HepG2 (cell line): ENCODE measurements around the gene MYH10. TPM values are rescaled to one million over a fixed set of nuclear protein-coding genes. Genes with fewer than 3 reads are reported as not detected.
A peak's percentile ranks its signal among the peaks of the same experiment; 100 is the strongest.

ENCODE experiments used
- CSRNP2 ChIP-seq: sonication (generic); formaldehyde crosslinking; conservative IDR thresholded peaks from 2 replicates; pipeline ENCODE4 v1.8.0; 2022; ENCODE audit warnings: low read depth, missing genetic modification reagents
- GATAD2A ChIP-seq: IDR thresholded peaks from 2 replicates; pipeline ENCODE4 v1.6.1; 2016
- NFAT5 ChIP-seq: sonication (generic); formaldehyde crosslinking; IDR thresholded peaks from 2 replicates; pipeline ENCODE4 v1.4.0; 2020; ENCODE audit warnings: missing genetic modification reagents
- THYN1 ChIP-seq: sonication (generic); formaldehyde crosslinking; IDR thresholded peaks from 2 replicates; pipeline ENCODE4 v1.8.1; 2023; ENCODE audit warnings: low read depth, mild to moderate bottlenecking, moderate library complexity, missing genetic modification reagents, borderline replicate concordance
- TSC22D2 ChIP-seq: sonication (generic); formaldehyde crosslinking; IDR thresholded peaks from 2 replicates; pipeline ENCODE4 v1.5.1; 2020; ENCODE audit warnings: missing genetic modification reagents, mild to moderate bottlenecking, borderline replicate concordance
- ZNF136 ChIP-seq: sonication (generic); formaldehyde crosslinking; IDR thresholded peaks from 2 replicates; pipeline ENCODE4 v1.8.1; 2022; ENCODE audit warnings: low read depth, mild to moderate bottlenecking, moderate library complexity, missing genetic modification reagents
- ZNF143 ChIP-seq: sonication (generic); formaldehyde crosslinking; IDR thresholded peaks from 2 replicates; pipeline ENCODE4 v1.4.0; 2020; ENCODE audit warnings: missing genetic modification reagents
- polyA plus RNA-seq, 8 experiments: library from polyadenylated mRNA; depleted of rRNA in 3 of 8; stranded (reverse) in 7 of 8; unstranded in 1 of 8; fragments of >200 nt; fragmentation: Illumina TruSeq in 4 of 8; extraction: Trizol in 4 of 8; gene quantifications; 2 replicates each; pipeline versions ENCODE4 v1.2.1 to v1.2.3, GENCODE V29; 2011 to 2016; ENCODE audit warnings: low read depth in 4 of 8, missing spikeins in 1 of 8, mixed read lengths in 1 of 8; ENCODE audit not compliant: insufficient read depth in 1 of 8
- total RNA-seq, 5 experiments: library from RNA; depleted of rRNA; stranded (reverse); fragments of >200 nt; fragmentation: Illumina TruSeq; extraction: Trizol; gene quantifications; 2 replicates each; pipeline ENCODE4 v1.2.3, GENCODE V29; 2016; ENCODE audit warnings: low read depth in 1 of 5
- TF ChIP-seq, protein P1 (sequence below): IDR thresholded peaks from 2 replicates; pipeline ENCODE4 v1.6.1; 2012; ENCODE audit warnings: low read depth, low read length, improper control_type of control experiment

Gene MYH10
- total and polyA plus RNA-seq, 2 of the 13 experiments (the other 11 are each of a cell fraction or from before 2014, with no cell fraction given), result 43.4 to 68.6 TPM

- TF ChIP-seq CSRNP2, result no peak
- TF ChIP-seq, protein P1, sequence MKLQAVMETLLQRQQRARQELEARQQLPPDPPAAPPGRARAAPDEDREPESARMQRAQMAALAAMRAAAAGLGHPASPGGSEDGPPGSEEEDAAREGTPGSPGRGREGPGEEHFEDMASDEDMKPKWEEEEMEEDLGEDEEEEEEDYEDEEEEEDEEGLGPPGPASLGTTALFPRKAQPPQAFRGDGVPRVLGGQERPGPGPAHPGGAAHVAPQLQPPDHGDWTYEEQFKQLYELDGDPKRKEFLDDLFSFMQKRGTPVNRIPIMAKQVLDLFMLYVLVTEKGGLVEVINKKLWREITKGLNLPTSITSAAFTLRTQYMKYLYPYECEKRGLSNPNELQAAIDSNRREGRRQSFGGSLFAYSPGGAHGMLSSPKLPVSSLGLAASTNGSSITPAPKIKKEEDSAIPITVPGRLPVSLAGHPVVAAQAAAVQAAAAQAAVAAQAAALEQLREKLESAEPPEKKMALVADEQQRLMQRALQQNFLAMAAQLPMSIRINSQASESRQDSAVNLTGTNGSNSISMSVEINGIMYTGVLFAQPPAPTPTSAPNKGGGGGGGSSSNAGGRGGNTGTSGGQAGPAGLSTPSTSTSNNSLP, result no peak
- no peak for TF ChIP-seq NFAT5 (CRISPR knock-in tag)
- no peak for TF ChIP-seq TSC22D2 (CRISPR knock-in tag)
- TF ChIP-seq ZNF136, result no peak
- TF ChIP-seq GATAD2A, result 0 out of 2 replicates have a peak, but pooled peaks have one; percentile 28
- no peak for TF ChIP-seq THYN1
- no peak for TF ChIP-seq ZNF143 (CRISPR knock-in tag)
- TF ChIP-seq, all 625 proteins: peak for 6
Observed at GRCh38 chr17:8649157-8650118, 18.9 kb upstream of the MYH10 start (continued).
